Choroid plexus epithelial cell (primary cell): ENCODE results near the gene ATAD2B.

ENCODE experiments used
- DNase-seq: peaks from one replicate; pipeline ENCODE4 v3.0.0-alpha.2; 2010; ENCODE audit warnings: low read depth
- H3K4me3 ChIP-seq: 2 replicates; pipeline ENCODE4 v1.5.1; 2011; ENCODE audit warnings: low read depth, mild to moderate bottlenecking, control low read depth, low read length, moderate library complexity
- TF ChIP-seq, protein P1 (sequence below): conservative IDR thresholded peaks from 2 replicates; pipeline ENCODE4 v1.5.1; 2011; ENCODE audit warnings: low read depth, mild to moderate bottlenecking, control low read depth, inconsistent platforms, low read length, moderate library complexity

Gene ATAD2B

GRCh38 chr2:23722255-23722654, 204.7 kb downstream of the ATAD2B start:
- DNase-seq: no peak
- TF ChIP-seq, protein P1, sequence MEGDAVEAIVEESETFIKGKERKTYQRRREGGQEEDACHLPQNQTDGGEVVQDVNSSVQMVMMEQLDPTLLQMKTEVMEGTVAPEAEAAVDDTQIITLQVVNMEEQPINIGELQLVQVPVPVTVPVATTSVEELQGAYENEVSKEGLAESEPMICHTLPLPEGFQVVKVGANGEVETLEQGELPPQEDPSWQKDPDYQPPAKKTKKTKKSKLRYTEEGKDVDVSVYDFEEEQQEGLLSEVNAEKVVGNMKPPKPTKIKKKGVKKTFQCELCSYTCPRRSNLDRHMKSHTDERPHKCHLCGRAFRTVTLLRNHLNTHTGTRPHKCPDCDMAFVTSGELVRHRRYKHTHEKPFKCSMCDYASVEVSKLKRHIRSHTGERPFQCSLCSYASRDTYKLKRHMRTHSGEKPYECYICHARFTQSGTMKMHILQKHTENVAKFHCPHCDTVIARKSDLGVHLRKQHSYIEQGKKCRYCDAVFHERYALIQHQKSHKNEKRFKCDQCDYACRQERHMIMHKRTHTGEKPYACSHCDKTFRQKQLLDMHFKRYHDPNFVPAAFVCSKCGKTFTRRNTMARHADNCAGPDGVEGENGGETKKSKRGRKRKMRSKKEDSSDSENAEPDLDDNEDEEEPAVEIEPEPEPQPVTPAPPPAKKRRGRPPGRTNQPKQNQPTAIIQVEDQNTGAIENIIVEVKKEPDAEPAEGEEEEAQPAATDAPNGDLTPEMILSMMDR: no peak
- no peak overlapping the region for H3K4me3 ChIP-seq

GRCh38 chr2:23721454-23721826, 205.5 kb downstream of the ATAD2B start:
- no peak for DNase-seq
- TF ChIP-seq, protein P1: no peak
- H3K4me3 ChIP-seq: no peak overlapping the region

GRCh38 chr2:23720705-23721453, 206.0 kb downstream of the ATAD2B start:
- TF ChIP-seq, protein P1: no peak
- no peak for DNase-seq
- H3K4me3 ChIP-seq: no peak overlapping the region

DNA sequence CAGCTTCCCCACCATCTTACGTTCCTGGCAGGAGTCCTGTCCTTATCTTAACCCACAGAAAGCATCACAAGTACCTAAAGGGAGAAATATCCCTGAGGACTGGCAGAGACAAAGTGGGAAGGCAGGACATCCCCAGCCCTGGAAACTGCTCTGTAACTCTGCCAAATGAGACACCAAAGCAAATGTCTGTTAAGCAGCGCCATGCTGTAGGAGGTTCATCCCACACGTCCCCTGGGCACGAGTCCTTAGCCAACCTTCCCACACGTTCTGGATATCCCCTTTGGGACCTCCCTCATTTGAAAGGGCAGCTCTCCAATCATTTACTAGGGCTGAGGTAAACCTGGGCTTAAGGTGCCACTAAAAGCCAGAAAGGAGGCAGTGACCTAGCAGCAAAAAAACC, 207.2 kb downstream of the ATAD2B start:
- DNase-seq: no peak
- no peak overlapping the region for H3K4me3 ChIP-seq

DNA sequence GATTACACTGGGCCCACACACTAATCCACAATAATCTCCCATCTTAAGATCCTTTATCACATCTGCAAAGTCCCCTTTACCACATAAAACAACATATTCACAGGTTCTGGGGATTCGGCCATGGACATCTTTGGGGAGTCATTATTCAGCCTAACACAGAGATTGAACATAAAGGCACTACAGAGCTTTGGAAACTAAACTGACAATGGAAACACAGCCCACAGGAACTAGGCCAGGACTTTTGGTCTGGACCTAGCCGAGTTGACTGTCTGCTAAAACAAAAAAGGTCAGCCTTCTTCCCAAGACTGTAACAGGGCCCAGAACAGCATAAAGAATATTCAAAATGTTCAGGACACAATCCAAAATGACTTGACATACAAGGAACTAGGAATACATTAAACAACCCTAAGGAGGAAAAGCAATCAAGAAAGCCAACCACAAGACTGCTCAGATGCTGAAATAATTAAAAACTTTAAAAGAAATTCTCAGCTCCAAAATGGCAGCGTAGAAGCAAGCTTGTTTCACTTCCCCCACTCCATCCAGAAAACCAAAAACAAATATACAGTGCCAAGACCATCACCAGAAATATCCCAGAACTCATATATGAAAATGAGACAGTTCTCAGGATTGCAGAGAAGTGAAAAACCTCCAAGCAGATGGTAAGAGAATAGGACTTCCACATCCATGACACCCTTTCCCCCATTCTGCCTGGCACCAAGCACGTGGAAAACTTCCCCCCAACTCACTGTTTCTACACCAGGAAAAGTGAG, 207.8 kb downstream of the ATAD2B start:
- DNase-seq: no peak
- TF ChIP-seq, protein P1: no peak
- H3K4me3 ChIP-seq: no peak overlapping the region

More for the DNA sequence above, 207.2 kb downstream of the ATAD2B start:
- TF ChIP-seq, protein P1: no peak

GRCh38 chr2:23713351-23713750, 213.6 kb downstream of the ATAD2B start:
- no peak for DNase-seq
- no peak overlapping the region for H3K4me3 ChIP-seq
- TF ChIP-seq, protein P1: no peak
